SH-SY5Y (cell line): ENCODE results near the gene CES4A.

ENCODE experiments used
- GATA2 ChIP-seq: IDR thresholded peaks from 2 replicates; pipeline ENCODE4 v1.6.1; 2011; ENCODE audit warnings: mild to moderate bottlenecking, low read depth, low read length
- GATA3 ChIP-seq: IDR thresholded peaks from 2 replicates; pipeline ENCODE4 v1.6.1; 2011; ENCODE audit warnings: low read depth, mild to moderate bottlenecking, low read length, moderate library complexity

GRCh38 chr16:67050796-67051195 is 62.4 kb downstream of the CES4A start:
- TF ChIP-seq GATA2, result no peak
- no peak for TF ChIP-seq GATA3
